ENCODE results near the gene EGFL7. TPM values are rescaled to one million over a fixed set of nuclear protein-coding genes. Genes with fewer than 3 reads are reported as not detected.
A peak's percentile ranks its signal among the peaks of the same experiment; 100 is the strongest.

The EGFL7 gene
- total and polyA plus RNA-seq, 2 of the 8 experiments (the other 6 are each of a cell fraction or from before 2014, with no cell fraction given) = 37.8 to 53.4 TPM

GRCh38 chr9:136643596-136644342, 18.9 kb upstream of the EGFL7 start:
- Histone ChIP-seq H3K27me3 (replicated peaks in 1 of 4; ENCODE audit: control insufficient read depth in 3 of 4, extremely low read depth in 1 of 4, insufficient read depth in 3 of 4, low read length in 3 of 4) (peaks cover 0 to 6% (median 0%) of the 10 kb centered on the region in 4 experiments; a peak in 1 of 7 replicates), H2BK120ac (replicated peaks; ENCODE audit: low read depth, low read length) (no peak overlapping the region), H3K56ac (replicated peaks; ENCODE audit: insufficient read length, low read depth, low read length) (no peak overlapping the region), H2AK5ac (ENCODE audit: low read depth, low read length) (no peak overlapping the region), H3K9me3 (ENCODE audit: insufficient read depth in 2 of 2, low read depth in 1 of 2, low read length in 1 of 2) (no peaks in the 10 kb centered on the region), H4K8ac (ENCODE audit: extremely low read depth, insufficient read depth, low read length) (no peak overlapping the region), H2BK5ac (ENCODE audit: low read depth, low read length) (no peak overlapping the region), H3K36me3 (ENCODE audit: control insufficient read depth in 2 of 4, insufficient read depth in 4 of 4, low read length in 3 of 4) (no peaks in the 10 kb centered on the region), H4K91ac (replicated peaks; ENCODE audit: insufficient read length, low read length) (peak overlapping the region; percentile 39), H3K14ac (ENCODE audit: insufficient read length) (no peak overlapping the region), H3K4me1 (replicated peaks in 1 of 4; ENCODE audit: control insufficient read depth in 3 of 4, insufficient read depth in 4 of 4, low read length in 3 of 4) (peaks cover 0 to 10% (median 3%) of the 10 kb centered on the region in 4 experiments; a peak in 4 of 7 replicates), H2BK20ac (ENCODE audit: low read length) (no peak overlapping the region), H2BK15ac (ENCODE audit: low read length) (peak overlapping the region; percentile 46; the same call in 1 of the 2 replicates), H3K9ac (replicated peaks in 1 of 4; ENCODE audit: extremely low read depth in 1 of 4, low read depth in 3 of 4, low read length in 3 of 4) (no peak overlapping the region), H3K27ac (ENCODE audit: low read depth, low read length) (no peak overlapping the region), H3K4ac (replicated peaks; ENCODE audit: insufficient read length, low read depth, low read length) (no peak overlapping the region), H4K5ac (ENCODE audit: insufficient read length, low read depth, low read length) (no peak overlapping the region), H3K79me1 (ENCODE audit: low read depth, low read length) (no peaks in the 10 kb centered on the region), H3K23me2 (ENCODE audit: low read depth, low read length) (no peaks in the 10 kb centered on the region), H2BK12ac (ENCODE audit: low read depth, low read length) (no peak overlapping the region), H3K18ac (ENCODE audit: extremely low read depth, low read length) (no peak overlapping the region), H3K79me2 (ENCODE audit: control insufficient read depth in 1 of 2, insufficient read depth in 2 of 2, low read length in 2 of 2) (no peaks in the 10 kb centered on the region), H4K20me1 (replicated peaks in 1 of 2; ENCODE audit: control insufficient read depth in 1 of 2, insufficient read depth in 2 of 2, low read length in 2 of 2) (no peaks in the 10 kb centered on the region), H3K23ac (ENCODE audit: insufficient read length) (no peak overlapping the region), H2AFZ (ENCODE audit: low read length) (no peak overlapping the region), H3K4me2 (ENCODE audit: insufficient read depth in 1 of 2, low read depth in 2 of 2, low read length in 2 of 2) (peak overlapping the region in 1 of 2 experiments; percentile 66; a peak in 3 of 4 replicates), H3K4me3 (ENCODE audit: extremely low read depth in 1 of 4, insufficient read depth in 2 of 4, low read depth in 3 of 4, low read length in 4 of 4) (peak overlapping the region in 3 of 4 experiments; percentile 3 to 45 (median 10); a peak in 3 of 8 replicates)
- DNase-seq (ENCODE audit: low read depth in 1 of 2, low spot score in 2 of 2) (peak in 1 of 2 experiments; percentile 43), FAIRE-seq (no peak)
- 77% methylated on average over 30 of the region's 31 CpGs; no CpG with 5 or more reads in 1 of the 2 experiments for WGBS, 2 experiments (ENCODE audit: extremely low coverage in 1 of 2, insufficient coverage in 1 of 2, insufficient read length in 1 of 2, insufficient replicate concordance in 2 of 2, low coverage in 1 of 2, low lambda C conversion rate in 2 of 2, missing lambda C conversion rate in 1 of 2)
- CTCF ChIA-PET (ENCODE audit: partially characterized antibody) = interaction anchor here (0.6 to 16.1 kb wide), 28 partner anchors 9 to 241 kb away, joined by 3 to 237 read pairs (median 4); partner anchors contain the start of gene EGFL7
- POLR2A ChIA-PET (ENCODE audit: partially characterized antibody) = interaction anchor here (0.8 to 1.0 kb wide), 2 partner anchors 84 to 165 kb away, joined by 3 to 4 read pairs; no protein-coding TSS in a partner anchor
- TF ChIP-seq ZNF274 (IDR thresholded peaks at IDR 0.05; ENCODE audit: borderline replicate concordance, extremely low read depth, low read length) = no peak
- TF ChIP-seq ASH2L (IDR thresholded peaks at IDR 0.05; ENCODE audit: low read length) = no peak
- no peak for TF ChIP-seq SAP30 (IDR thresholded peaks at IDR 0.05; ENCODE audit: insufficient read depth, insufficient replicate concordance, low read length)
- TF ChIP-seq RFX5 (IDR thresholded peaks at IDR 0.05; ENCODE audit: borderline replicate concordance, low read depth, low read length) = no peak
- no peak for TF ChIP-seq CEBPB (IDR thresholded peaks at IDR 0.05; ENCODE audit: low read depth, low read length)
- TF ChIP-seq CTBP2 (IDR thresholded peaks at IDR 0.05; ENCODE audit: borderline replicate concordance, insufficient read depth, insufficient read length, low read length) = no peak
- TF ChIP-seq, protein P1, sequence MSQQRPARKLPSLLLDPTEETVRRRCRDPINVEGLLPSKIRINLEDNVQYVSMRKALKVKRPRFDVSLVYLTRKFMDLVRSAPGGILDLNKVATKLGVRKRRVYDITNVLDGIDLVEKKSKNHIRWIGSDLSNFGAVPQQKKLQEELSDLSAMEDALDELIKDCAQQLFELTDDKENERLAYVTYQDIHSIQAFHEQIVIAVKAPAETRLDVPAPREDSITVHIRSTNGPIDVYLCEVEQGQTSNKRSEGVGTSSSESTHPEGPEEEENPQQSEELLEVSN (IDR thresholded peaks at IDR 0.05) = no peak
- no peak for TF ChIP-seq CREB1 (IDR thresholded peaks at IDR 0.05)
- TF ChIP-seq RNF2 (IDR thresholded peaks at IDR 0.05; ENCODE audit: borderline replicate concordance, low read depth, low read length, missing control alignments, poor library complexity, severe bottlenecking) = no peak
- no peak for TF ChIP-seq SP2 (IDR thresholded peaks at IDR 0.05; ENCODE audit: low read length)
- no peak for TF ChIP-seq CBX5 (IDR thresholded peaks at IDR 0.05; ENCODE audit: low read depth, low read length)
